ENCODE data around the gene GPHN. TPM values are rescaled to one million over a fixed set of nuclear protein-coding genes. Genes with fewer than 3 reads are reported as not detected.

GPHN gene
- total and polyA plus RNA-seq, 10 of the 15 experiments (the other 5 are each of a cell fraction or from before 2014, with no cell fraction given) = 22.3 to 48.8 (median 33.1) TPM

- TF ChIP-seq CEBPZ (IDR thresholded peaks at IDR 0.05; ENCODE audit: low read depth, low read length) (no peak), CHD2 (IDR thresholded peaks at IDR 0.05; ENCODE audit: borderline replicate concordance, low read depth, low read length) (no peak), SIN3A (IDR thresholded peaks at IDR 0.05; ENCODE audit: low read depth, low read length) (no peak), MEF2A (IDR thresholded peaks at IDR 0.05; ENCODE audit: insufficient read depth, low read depth, low read length) (no peak), PBX3 (IDR thresholded peaks at IDR 0.05; ENCODE audit: insufficient replicate concordance, low read depth, low read length) (no peak), ETV6 (conservative IDR thresholded peaks at IDR 0.05 in 1 of 2, IDR thresholded peaks at IDR 0.05 in 1 of 2; ENCODE audit: borderline replicate concordance in 1 of 2, low read depth in 1 of 2) (no peak), ZBED1 (IDR thresholded peaks at IDR 0.05; ENCODE audit: borderline replicate concordance) (no peak), IKZF1 (conservative IDR thresholded peaks at IDR 0.05) (no peak)
These were observed 127.5 kb downstream of the GPHN start (continued) for GRCh38 chr14:66635435-66635834.

- Histone ChIP-seq H3K4me1 (ENCODE audit: control insufficient read depth, insufficient read depth, low read length) (no peaks in the 10 kb centered on the region), H3K27me3 (replicated peaks in 1 of 2; ENCODE audit: control insufficient read depth in 2 of 2, insufficient read depth in 2 of 2, low read length in 1 of 2) (no peaks in the 10 kb centered on the region), H3K9me3 (replicated peaks; ENCODE audit: control insufficient read depth, insufficient read depth, low read length) (peaks cover 2% of the 10 kb centered on the region; the same call in 2 of the 3 replicates), H3K4me2 (ENCODE audit: control insufficient read depth, insufficient read depth) (no peak overlapping the region), H3K27ac (ENCODE audit: control insufficient read depth, insufficient read depth) (no peak overlapping the region), H3K79me2 (ENCODE audit: control insufficient read depth, insufficient read depth, low read length) (peaks cover 12% of the 10 kb centered on the region), H4K20me1 (ENCODE audit: control insufficient read depth, insufficient read depth) (no peaks in the 10 kb centered on the region), H3K4me3 (no peak overlapping the region), H3K9ac (ENCODE audit: control insufficient read depth, insufficient read depth, low read length) (no peak overlapping the region), H2AFZ (ENCODE audit: control insufficient read depth, low read depth, low read length) (no peak overlapping the region), H3K36me3 (ENCODE audit: control insufficient read depth in 2 of 2, insufficient read depth in 2 of 2, low read length in 1 of 2) (no peaks in the 10 kb centered on the region; a peak in 1 of 4 replicates)
- ChIA-PET SMC1A (ENCODE audit: uncharacterized antibody, unreplicated experiment) (interaction anchor here (1.0 to 1.3 kb wide), 2 partner anchors 12 to 22 kb away, joined by 3 to 6 read pairs; no protein-coding TSS in a partner anchor), CTCF (interaction anchor here (1.3 kb wide), 1 partner anchor 12 kb away, joined by 5 read pairs; no protein-coding TSS in a partner anchor), RAD21 (ENCODE audit: unreplicated experiment) (interaction anchor here (1.6 to 2.4 kb wide), 2 partner anchors 12 to 13 kb away, joined by 4 to 8 read pairs; no protein-coding TSS in a partner anchor), POLR2A (no interaction called here)
- ATAC-seq (no peak), FAIRE-seq (no peak), DNase-seq (ENCODE audit: low read depth, low spot score) (no peak)
- no TSS peak for BruUV-seq (replicated peaks)
- intact Hi-C loops (cut with micrococcal nuclease; ENCODE audit: unreplicated experiment) (no loop called here), in situ Hi-C loops (cut with MboI) (no loop called here)
- TF ChIP-seq NFXL1 (IDR thresholded peaks at IDR 0.05; ENCODE audit: borderline replicate concordance) (no peak), RCOR1 (conservative IDR thresholded peaks at IDR 0.05; ENCODE audit: low read depth, low read length) (no peak), CREM (IDR thresholded peaks at IDR 0.05; ENCODE audit: low read depth) (no peak), RFX5 (IDR thresholded peaks at IDR 0.05; ENCODE audit: low read depth, low read length) (no peak), RB1 (IDR thresholded peaks at IDR 0.05; ENCODE audit: borderline replicate concordance) (no peak), GABPA (IDR thresholded peaks at IDR 0.05; ENCODE audit: low read depth) (no peak), SMC3 (IDR thresholded peaks at IDR 0.05; ENCODE audit: borderline replicate concordance, low read length) (no peak)
These were observed 128.3 kb downstream of the GPHN start for GRCh38 chr14:66636240-66636639.
